Transverse colon (tissue), 4 donors: ENCODE measurements around the gene C16orf54. TPM values are rescaled to one million over a fixed set of nuclear protein-coding genes. Genes with fewer than 3 reads are reported as not detected.
A peak's percentile ranks its signal among the peaks of the same experiment; 100 is the strongest.
"Not testable (repeated sequence)": the region's sequence is repeated elsewhere in the genome, so short reads cannot be mapped to it uniquely, and the experiment has no call there.

Source experiments
- DNase-seq: peaks from one replicate; pipeline ENCODE4 v3.0.0-alpha.2; 2019
- H3K27ac ChIP-seq, 4 donors: fragments of 200-600 bp; sonication (generic); 2 replicates each; pipeline ENCODE4 v1.5.1; 2016 to 2018; ENCODE audit warnings: inconsistent platforms in 4 of 4
- H3K27me3 ChIP-seq: fragments of 200-600 bp; sonication (generic); 2 replicates; pipeline ENCODE4 v1.5.1; 2017; ENCODE audit warnings: inconsistent platforms
- H3K36me3 ChIP-seq, 4 donors: fragments of 200-600 bp; sonication (generic); 2 replicates each; pipeline ENCODE4 v1.5.1; 2017 to 2019; ENCODE audit warnings: inconsistent platforms in 4 of 4
- H3K4me1 ChIP-seq, 4 donors: fragments of 200-600 bp; sonication (generic); 2 replicates each; pipeline ENCODE4 v1.5.1; 2017 to 2020; ENCODE audit warnings: inconsistent platforms in 4 of 4
- H3K4me3 ChIP-seq, 4 donors: fragments of 200-600 bp; sonication (generic); 1 replicate in 1 of 4; 2 replicates in 3 of 4; pipeline versions ENCODE4 v1.5.1 to v1.6.1; 2017 to 2019; ENCODE audit warnings: inconsistent platforms in 4 of 4
- H3K9me3 ChIP-seq, 2 donors: fragments of 200-600 bp; sonication (generic); 2 replicates each; pipeline ENCODE4 v1.5.1; 2017 to 2019; ENCODE audit warnings: inconsistent platforms in 2 of 2
- CTCF ChIP-seq, 5 experiments: fragments of 200-600 bp in 3 of 5; fragments of 450-650 bp in 2 of 5; sonication (generic) in 3 of 5; IDR thresholded peaks; 1 replicate in 2 of 5; 2 replicates in 3 of 5; pipeline ENCODE4 v1.5.1; 2016 to 2017; ENCODE audit warnings: antibody characterized with exemption in 5 of 5, inconsistent platforms in 3 of 5, mild to moderate bottlenecking in 2 of 5, moderate library complexity in 1 of 5
- EP300 ChIP-seq: sonication (generic); formaldehyde crosslinking; IDR thresholded peaks from one replicate; pipeline ENCODE4 v1.6.1; 2017; ENCODE audit warnings: antibody characterized with exemption, low read depth
- POLR2A ChIP-seq: fragments of 450-650 bp; IDR thresholded peaks from one replicate; pipeline ENCODE4 v1.6.1; 2016; ENCODE audit warnings: antibody characterized with exemption, mild to moderate bottlenecking, moderate library complexity
- POLR2AphosphoS5 ChIP-seq, 3 donors: sonication (generic); formaldehyde crosslinking; IDR thresholded peaks; one replicate each; pipeline ENCODE4 v1.6.1; 2016; ENCODE audit warnings: antibody characterized with exemption in 3 of 3
- WGBS, 2 donors: methylation state at CpG; one replicate each; pipeline ENCODE4 v1.1.5; 2018; ENCODE audit warnings: low coverage in 1 of 2; 5-methylcytosine and 5-hydroxymethylcytosine counted together
- in situ Hi-C, 4 donors: fragments of 200-750 bp; cut with MboI; loops; one replicate each; pipeline versions ENCODE4 v1.15.0 to v1.15.1; 2017; ENCODE audit warnings: low sequenced_read_pairs in 3 of 4, low pct_ligation_motif_present in 1 of 4, low pct_unique_long_range_greater_than_20kb in 1 of 4
- intact Hi-C: fragments of 100-400 bp; cut with DNase I; formaldehyde crosslinking; loops from one replicate; pipeline ENCODE4 v1.15.1; 2023; ENCODE audit warnings: low total_unique reads
- total RNA-seq, 4 donors: library from RNA; depleted of rRNA; stranded (reverse); fragments of >200 nt; gene quantifications; one replicate each; pipeline ENCODE4 v1.1.0, GENCODE V29; 2016

Gene C16orf54
- total RNA-seq, 4 donors from 2014 or later = 3.0 to 8.2 (median 3.8) TPM; not detected in 1

- peak overlapping the region; percentile 79 to 95 (median 92) for H3K27ac ChIP-seq
- intact Hi-C loops (loop anchor here (1.0 kb wide), 1 partner anchor 25 kb away; the partner anchor contains the start of gene PAGR1), in situ Hi-C loops (no loop called here)
- H3K9me3 ChIP-seq = no peaks in the 10 kb centered on the region
- TF ChIP-seq POLR2A = no peak
- TF ChIP-seq EP300 = no peak
- TF ChIP-seq POLR2AphosphoS5 (IDR thresholded peaks at IDR 0.05) = no peak
- no peak for TF ChIP-seq CTCF (IDR thresholded peaks at IDR 0.05)
- H3K4me1 ChIP-seq = peaks cover 11 to 27% (median 19%) of the 10 kb centered on the region in 4 donors
- peak overlapping the region; percentile 67 to 92 (median 80) for H3K4me3 ChIP-seq
- DNase-seq = peak; percentile 27
- no peaks in the 10 kb centered on the region for H3K36me3 ChIP-seq
- H3K27me3 ChIP-seq = no peaks in the 10 kb centered on the region
- 0 to 1% methylated on average over 11 to 31 of the region's 31 CpGs for WGBS, 2 donors
These were observed 45.4 kb upstream of the C16orf54 start for GRCh38 chr16:29790949-29791844.

GRCh38 chr16:29790183-29790948 lies 44.6 kb upstream of the C16orf54 start, which contains the start of gene KIF22:
Gene KIF22 (plus strand): TSS chr16:29790751. CDS start chr16:29790760, 9 bp downstream.
- Histone ChIP-seq H3K27me3 (no peaks in the 10 kb centered on the region), H3K27ac (peak within 1 kb of the TSS; percentile 90 to 95 (median 92)), H3K4me3 (peak within 1 kb of the TSS; percentile 67 to 92 (median 80)), H3K4me1 (peaks cover 11 to 27% (median 20%) of the 10 kb centered on the region in 4 donors), H3K9me3 (no peaks in the 10 kb centered on the region), H3K36me3 (no peaks in the 10 kb centered on the region)
- peak; percentile 100 for DNase-seq
- in situ Hi-C loops (no loop called here), intact Hi-C loops (loop anchor here (1.0 kb wide), 1 partner anchor 26 kb away; the partner anchor contains the start of gene PAGR1)
- TF ChIP-seq POLR2AphosphoS5 (IDR thresholded peaks at IDR 0.05) = peak; percentile 73 to 76 (median 75)
- TF ChIP-seq POLR2A = peak; percentile 77
- TF ChIP-seq EP300 = no peak
- peak; percentile 67 to 94 (median 78) for TF ChIP-seq CTCF (IDR thresholded peaks at IDR 0.05)
- 0% methylated on average over 56 of the region's 67 CpGs; no CpG with 5 or more reads in 1 of the 2 donors for WGBS, 2 donors

- Histone ChIP-seq H3K4me3 (peak overlapping the region; percentile 33 to 92 (median 54)), H3K27ac (peak overlapping the region; percentile 90 to 95 (median 92)), H3K4me1 (peaks cover 11 to 29% (median 21%) of the 10 kb centered on the region in 4 donors), H3K36me3 (no peaks in the 10 kb centered on the region), H3K9me3 (no peaks in the 10 kb centered on the region), H3K27me3 (no peaks in the 10 kb centered on the region)
- in situ Hi-C loops (no loop called here), intact Hi-C loops (loop anchor here (1.0 kb wide), 1 partner anchor 27 kb away; the partner anchor contains the start of gene PAGR1)
- 71 to 98% methylated on average over 11 to 20 of the region's 20 CpGs for WGBS, 2 donors
- peak; percentile 15 for DNase-seq
- TF ChIP-seq POLR2A (no peak), POLR2AphosphoS5 (IDR thresholded peaks at IDR 0.05) (no peak), EP300 (no peak), CTCF (IDR thresholded peaks at IDR 0.05) (no peak)
These were observed 44.0 kb upstream of the C16orf54 start for GRCh38 chr16:29789775-29790182.

GRCh38 chr16:29787155-29787554 lies 41.4 kb upstream of the C16orf54 start:
- intact Hi-C loops = not testable (repeated sequence)

More at GRCh38 chr16:29787155-29787554, 41.4 kb upstream of the C16orf54 start:
- DNase-seq, H3K27ac ChIP-seq, in situ Hi-C loops, H3K4me3 ChIP-seq, H3K9me3 ChIP-seq, H3K36me3 ChIP-seq, H3K27me3 ChIP-seq: not testable (repeated sequence)
- H3K4me1 ChIP-seq = peaks cover 11 to 23% (median 19%) of the 10 kb centered on the region in 4 donors
- WGBS, 2 donors = 82 to 100% methylated on average over 1 to 4 of the region's 4 CpGs
